ENCODE results near the gene NUDT15.
A peak's percentile ranks its signal among the peaks of the same experiment; 100 is the strongest.
"Not testable (repeated sequence)": the region's sequence is repeated elsewhere in the genome, so short reads cannot be mapped to it uniquely, and the experiment has no call there.

Gene NUDT15

DNA sequence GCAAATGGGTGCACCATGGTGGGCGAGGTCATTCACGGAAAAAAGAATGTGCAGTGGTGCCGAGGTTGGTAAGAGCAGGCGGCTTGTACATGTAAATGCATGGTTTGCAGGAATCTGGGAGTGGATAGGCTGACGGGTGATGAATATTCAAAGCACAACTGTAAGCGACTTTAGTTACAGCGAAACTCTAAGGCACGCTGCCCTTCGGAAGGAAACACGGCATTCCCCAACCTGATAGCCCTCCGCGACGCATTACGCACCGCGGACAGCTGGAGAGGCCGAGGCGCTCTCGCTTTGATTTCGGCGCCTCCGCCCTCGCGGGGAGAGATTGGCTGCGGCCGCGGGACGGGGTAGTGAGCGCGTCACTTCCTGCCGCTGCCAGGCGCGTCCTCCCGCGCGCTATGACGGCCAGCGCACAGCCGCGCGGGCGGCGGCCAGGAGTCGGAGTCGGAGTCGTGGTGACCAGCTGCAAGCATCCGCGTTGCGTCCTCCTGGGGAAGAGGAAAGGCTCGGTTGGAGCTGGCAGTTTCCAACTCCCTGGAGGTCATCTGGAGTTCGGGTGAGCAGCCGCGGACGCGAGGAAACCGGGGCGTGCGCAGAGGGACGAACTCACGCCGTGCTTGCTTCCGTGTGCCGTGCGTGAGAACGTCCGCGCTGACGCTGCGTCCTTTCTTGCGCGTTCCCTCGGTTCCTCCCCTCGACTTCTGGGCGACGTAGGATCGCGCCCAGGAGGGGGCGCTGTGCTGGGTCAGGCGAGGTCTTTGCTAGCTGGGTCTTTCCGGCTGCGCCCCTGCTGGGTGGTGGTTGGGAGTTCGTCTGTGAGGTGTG, at the start of gene NUDT15:
Gene NUDT15 (plus strand): TSS at position 381 of the 828 bp plus-strand sequence. CDS start 21 bp downstream, at position 402.
- H3K4me3 ChIP-seq (ENCODE audit: low read depth, low read length) = peak within 1 kb of the TSS; percentile 77
- peak; percentile 90 for DNase-seq (ENCODE audit: low read depth)

DNA sequence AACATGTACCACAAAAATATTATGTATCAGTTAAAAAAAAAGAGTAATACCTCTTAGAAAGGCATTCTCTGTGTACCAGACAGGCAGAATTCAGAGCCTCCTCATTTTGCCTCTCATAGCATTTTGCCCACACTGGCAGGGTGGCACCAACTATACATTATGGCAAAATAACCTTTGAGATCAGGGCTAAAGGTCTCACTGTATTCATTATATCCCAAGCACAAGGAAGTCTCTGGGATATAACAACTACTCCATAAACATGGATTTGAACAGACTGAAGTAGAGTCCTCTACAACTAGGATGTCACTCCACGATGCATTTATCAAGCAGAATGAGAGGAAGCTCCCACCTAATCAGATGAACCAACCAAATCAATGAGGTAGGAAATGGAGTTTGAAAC, 47.1 kb upstream of the NUDT15 start:
- no peak for DNase-seq (ENCODE audit: low read depth)
- no peak overlapping the region for H3K4me3 ChIP-seq (ENCODE audit: low read depth, low read length)

DNA sequence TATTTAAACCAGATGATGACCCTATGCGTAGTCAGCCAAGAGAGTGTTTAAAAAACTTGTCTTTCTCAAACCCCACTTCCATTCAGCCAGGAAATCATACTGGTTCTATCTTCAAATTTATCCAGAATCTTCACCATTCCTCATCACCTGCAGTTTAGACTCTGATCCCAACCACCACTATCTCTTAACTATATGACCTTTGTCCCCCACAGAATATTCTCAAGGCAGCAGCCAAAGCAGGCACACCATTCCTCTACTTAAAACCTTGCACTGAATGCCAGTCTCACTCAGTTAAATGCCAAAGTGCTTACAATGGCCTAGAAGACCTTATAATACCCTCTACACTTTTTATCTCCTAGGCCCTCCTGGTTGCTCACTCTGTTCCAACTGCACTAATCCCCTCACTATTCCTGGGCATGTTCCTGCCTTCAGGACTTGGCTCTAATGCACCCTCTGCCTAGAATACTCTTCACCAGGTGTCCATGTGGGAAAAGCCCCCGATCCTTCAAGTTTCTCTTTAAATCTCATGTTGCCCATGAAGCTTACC, 46.5 kb upstream of the NUDT15 start:
- H3K4me3 ChIP-seq (ENCODE audit: low read depth, low read length) = no peak overlapping the region
- no peak for DNase-seq (ENCODE audit: low read depth)

GRCh38 chr13:47991859-47992258, 45.7 kb upstream of the NUDT15 start:
- DNase-seq (ENCODE audit: low read depth) = no peak
- no peak overlapping the region for H3K4me3 ChIP-seq (ENCODE audit: low read depth, low read length)

DNA sequence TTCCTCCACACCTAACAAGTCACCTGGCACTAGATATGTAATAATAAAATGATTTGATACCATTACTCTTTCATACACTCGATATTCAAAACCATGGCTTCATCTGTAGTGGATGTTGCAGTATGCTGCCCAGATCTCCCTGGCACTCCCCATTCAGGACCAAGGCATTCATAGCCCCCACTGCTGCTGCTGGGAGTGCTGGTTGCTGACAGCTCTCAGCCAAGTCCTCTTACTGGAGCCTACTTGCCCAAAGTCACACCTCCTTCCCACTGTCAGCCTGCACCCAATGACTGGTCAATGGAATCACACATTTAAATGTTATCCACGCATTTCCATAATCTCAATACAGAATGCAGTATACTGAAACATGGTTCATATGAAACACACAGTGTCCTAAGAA, 40.1 kb upstream of the NUDT15 start:
- no peak overlapping the region for H3K4me3 ChIP-seq (ENCODE audit: low read depth, low read length)
- DNase-seq (ENCODE audit: low read depth) = no peak

GRCh38 chr13:47999973-48000372, 37.6 kb upstream of the NUDT15 start:
- peak overlapping the region; percentile 97 for H3K4me3 ChIP-seq (ENCODE audit: low read depth, low read length)
- DNase-seq (ENCODE audit: low read depth) = no peak

DNA sequence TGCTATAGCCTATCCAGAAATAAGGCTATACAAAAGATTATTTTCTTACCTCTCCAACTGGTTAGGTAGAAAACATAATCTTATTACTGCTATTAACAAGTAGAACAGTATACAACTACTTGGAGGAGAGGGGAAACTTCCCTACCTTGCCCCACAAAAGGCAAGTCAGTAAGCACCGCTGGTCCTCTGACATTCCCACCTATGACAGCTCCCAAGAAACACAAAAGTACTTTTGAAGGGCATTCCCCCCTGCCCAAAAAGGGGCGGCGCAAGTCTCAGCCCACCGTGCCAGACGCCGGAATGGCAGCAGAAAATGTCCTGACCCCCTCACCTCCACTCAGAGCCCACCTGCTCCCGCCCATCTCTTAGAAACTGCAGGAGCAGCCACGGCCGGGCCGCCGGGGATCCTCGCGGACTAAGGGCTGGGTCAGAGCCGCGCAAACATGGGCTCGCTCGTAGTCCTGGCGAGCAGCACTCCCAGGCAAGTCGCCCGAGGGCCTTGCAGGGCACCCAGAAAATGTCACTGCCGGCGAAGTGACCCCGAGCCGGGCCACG, 36.9 kb upstream of the NUDT15 start:
- no peak for DNase-seq (ENCODE audit: low read depth)
- peak overlapping the region; percentile 97 for H3K4me3 ChIP-seq (ENCODE audit: low read depth, low read length)

- H3K4me3 ChIP-seq (ENCODE audit: low read depth, low read length) = peak within 1 kb of the TSS; percentile 97
- peak; percentile 55 for DNase-seq (ENCODE audit: low read depth)
These were observed 36.2 kb upstream of the NUDT15 start, which contains the start of gene SUCLA2 for GRCh38 chr13:48001114-48001881. SUCLA2 (minus strand) TSS chr13:48001273; CDS start chr13:48001269, 4 bp downstream.

GRCh38 chr13:48001999-48002398, 35.5 kb upstream of the NUDT15 start:
- not testable (repeated sequence) for DNase-seq (ENCODE audit: low read depth); H3K4me3 ChIP-seq (ENCODE audit: low read depth, low read length)

DNA sequence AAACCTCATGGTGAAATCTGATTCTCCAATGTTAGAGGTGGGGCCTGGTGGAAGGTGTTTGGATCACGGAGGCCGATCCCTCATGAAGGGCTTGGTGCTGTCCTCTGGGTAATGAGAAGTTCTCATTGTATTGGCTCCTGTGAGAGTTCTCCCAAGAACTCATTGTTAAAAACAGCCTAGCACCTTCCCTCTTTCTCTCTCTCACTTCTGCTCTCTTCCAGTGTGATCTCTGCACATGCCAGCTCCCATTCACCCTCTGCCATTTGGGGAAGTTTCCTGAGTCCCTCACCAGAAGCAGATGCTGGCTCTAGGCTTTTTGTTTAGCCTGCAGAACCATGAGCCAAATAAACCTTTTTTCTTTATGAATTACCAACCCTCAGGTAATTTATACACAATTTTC, 33.3 kb upstream of the NUDT15 start:
- H3K4me3 ChIP-seq (ENCODE audit: low read depth, low read length) = no peak overlapping the region
- no peak for DNase-seq (ENCODE audit: low read depth)

DNA sequence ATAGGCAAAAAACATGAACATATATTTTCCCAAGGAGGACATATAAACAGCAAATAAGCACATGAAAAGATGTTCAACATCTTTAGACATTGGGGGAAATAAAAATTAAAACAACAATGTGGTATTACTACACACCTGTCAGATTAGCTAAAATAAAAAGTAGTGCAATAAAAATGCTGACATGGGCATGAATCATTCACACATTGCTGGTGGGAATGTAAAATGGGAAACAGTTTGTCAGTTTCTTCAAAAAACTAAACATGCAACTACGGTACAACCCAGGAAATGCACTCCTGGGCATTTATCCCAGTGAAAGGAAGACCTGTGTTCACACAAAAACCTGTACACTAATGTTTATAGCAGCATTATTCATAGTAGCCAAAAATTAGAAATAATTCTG, 31.1 kb upstream of the NUDT15 start:
- H3K4me3 ChIP-seq (ENCODE audit: low read depth, low read length) = no peak overlapping the region
- no peak for DNase-seq (ENCODE audit: low read depth)

DNA sequence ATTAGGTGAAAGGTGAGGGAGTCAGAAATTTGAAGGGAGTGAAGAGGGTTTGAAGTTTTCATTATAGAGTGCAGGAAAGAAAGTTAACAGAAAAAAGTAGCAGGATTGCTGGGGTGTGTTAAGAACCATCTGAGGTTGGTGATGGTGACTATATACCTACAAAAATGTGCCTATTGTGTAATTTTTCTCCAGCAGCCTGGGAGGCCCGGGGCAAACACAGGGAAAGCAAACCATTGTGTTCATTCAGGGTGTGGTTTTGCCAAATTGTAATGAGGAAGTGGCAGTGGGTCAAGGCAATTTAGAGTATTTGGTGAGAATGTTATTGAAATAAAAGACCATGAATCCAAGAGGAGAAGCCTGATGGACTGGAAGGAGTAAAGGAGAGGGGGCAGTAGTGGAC, 28.2 kb upstream of the NUDT15 start:
- no peak overlapping the region for H3K4me3 ChIP-seq (ENCODE audit: low read depth, low read length)
- DNase-seq (ENCODE audit: low read depth) = peak; percentile 49

GRCh38 chr13:48010698-48011097, 26.8 kb upstream of the NUDT15 start:
- no peak for DNase-seq (ENCODE audit: low read depth)
- no peak overlapping the region for H3K4me3 ChIP-seq (ENCODE audit: low read depth, low read length)

DNA sequence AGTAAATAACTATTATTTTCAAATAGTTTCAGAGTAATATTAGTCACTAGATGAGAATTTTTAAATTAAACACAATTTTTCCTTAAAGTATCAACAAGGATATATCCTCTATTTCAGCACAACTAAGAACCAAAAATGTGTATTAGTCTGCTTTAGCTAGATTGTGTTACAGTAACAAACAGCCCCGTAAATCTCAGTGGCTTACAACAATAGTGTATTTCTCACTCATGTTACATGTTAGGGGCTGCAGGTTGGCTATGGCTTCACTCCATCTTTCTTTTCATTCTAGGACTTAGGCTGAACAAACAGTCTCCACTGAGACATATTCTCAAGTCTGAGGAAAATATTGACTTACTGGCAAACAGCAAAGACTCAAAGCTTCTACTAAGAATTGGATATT, 24.9 kb upstream of the NUDT15 start:
- no peak for DNase-seq (ENCODE audit: low read depth)

GRCh38 chr13:48014359-48014758, 23.2 kb upstream of the NUDT15 start:
- no peak for DNase-seq (ENCODE audit: low read depth)
- H3K4me3 ChIP-seq (ENCODE audit: low read depth, low read length) = no peak overlapping the region

More for the DNA sequence above, 24.9 kb upstream of the NUDT15 start:
- H3K4me3 ChIP-seq (ENCODE audit: low read depth, low read length) = no peak overlapping the region

DNA sequence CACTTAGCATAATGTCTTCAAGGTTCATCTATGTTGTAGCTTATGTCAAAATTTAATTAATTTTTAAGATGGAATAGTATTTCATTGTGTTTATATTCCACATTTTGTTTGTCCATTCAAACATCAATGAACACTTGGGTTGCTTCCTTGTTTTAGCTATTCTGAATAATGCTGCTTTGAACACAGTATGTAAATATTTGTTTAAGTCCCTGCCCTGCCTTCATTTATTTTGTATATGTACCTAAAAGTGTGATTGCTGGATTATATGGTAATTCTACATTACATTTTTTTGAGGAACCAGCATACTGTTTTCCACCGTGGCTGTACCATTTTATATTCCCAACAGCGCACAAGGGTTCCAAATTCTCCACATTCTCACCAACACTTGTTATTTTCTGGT, 18.9 kb upstream of the NUDT15 start:
- no peak overlapping the region for H3K4me3 ChIP-seq (ENCODE audit: low read depth, low read length)
- DNase-seq (ENCODE audit: low read depth) = no peak

- H3K4me3 ChIP-seq (ENCODE audit: low read depth, low read length) = no peak overlapping the region
- no peak for DNase-seq (ENCODE audit: low read depth)
These were observed 17.7 kb upstream of the NUDT15 start for GRCh38 chr13:48019796-48020195.

- no peak for DNase-seq (ENCODE audit: low read depth)
- no peak overlapping the region for H3K4me3 ChIP-seq (ENCODE audit: low read depth, low read length)
These were observed 9.5 kb upstream of the NUDT15 start for GRCh38 chr13:48028066-48028465.

- DNase-seq (ENCODE audit: low read depth) = no peak
- no peak overlapping the region for H3K4me3 ChIP-seq (ENCODE audit: low read depth, low read length)
These were observed 7.7 kb upstream of the NUDT15 start for GRCh38 chr13:48029859-48030258.

GRCh38 chr13:48038761-48039160, 1.2 kb downstream of the NUDT15 start:
- no peak for DNase-seq (ENCODE audit: low read depth)
- no peak overlapping the region for H3K4me3 ChIP-seq (ENCODE audit: low read depth, low read length)
